Activated naive CD4-positive, alpha-beta T cell treated with anti-CD3 and anti-CD28 coated beads, Interleukin-2, amount 50 U/mL, for 16 hours (primary cell): ENCODE results near the gene LPAR3.
"Not testable (repeated sequence)": the region's sequence is repeated elsewhere in the genome, so short reads cannot be mapped to it uniquely, and the experiment has no call there.

Source experiments
- DNase-seq: peaks from one replicate; pipeline ENCODE4 v3.0.0-alpha.2; 2020

Gene LPAR3

DNA sequence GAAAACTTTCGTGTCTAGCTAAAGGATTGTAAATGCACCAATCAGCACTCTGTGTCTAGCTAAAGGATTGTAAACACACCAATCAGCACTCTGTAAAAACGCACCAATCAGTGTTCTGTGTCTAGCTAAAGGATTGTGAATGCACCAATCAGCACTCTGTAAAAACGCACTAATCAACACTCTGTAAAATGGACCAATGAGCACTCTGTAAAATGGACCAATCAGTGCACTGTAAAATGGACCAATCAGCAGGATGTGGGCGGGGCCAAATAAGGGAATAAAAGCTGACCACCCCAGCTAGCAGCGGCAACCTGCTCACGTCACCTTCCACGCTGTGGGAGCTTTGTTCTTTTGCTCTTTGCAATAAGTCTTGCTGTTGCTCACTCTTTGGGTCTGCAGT lies 9.7 kb upstream of the LPAR3 start:
- not testable (repeated sequence) for DNase-seq

DNA sequence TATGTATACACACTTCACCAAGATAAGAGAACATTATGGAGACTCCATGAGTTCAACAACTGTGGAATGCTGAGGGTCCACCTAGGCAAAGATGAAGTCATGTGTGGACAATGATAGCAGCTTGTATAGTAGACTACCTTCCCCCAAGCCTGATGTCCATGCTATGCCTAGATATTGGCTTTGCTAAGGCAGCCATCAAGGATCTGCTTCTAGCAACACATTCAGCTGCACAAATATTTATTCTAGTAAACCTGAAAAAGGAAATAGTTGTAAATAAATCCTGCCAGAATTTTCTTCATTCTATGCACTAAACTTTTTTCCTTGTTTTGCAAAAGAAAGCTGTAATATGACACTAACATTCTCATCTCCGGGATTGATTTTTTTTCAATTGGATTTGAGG lies 7.0 kb upstream of the LPAR3 start:
- DNase-seq = no peak

DNA sequence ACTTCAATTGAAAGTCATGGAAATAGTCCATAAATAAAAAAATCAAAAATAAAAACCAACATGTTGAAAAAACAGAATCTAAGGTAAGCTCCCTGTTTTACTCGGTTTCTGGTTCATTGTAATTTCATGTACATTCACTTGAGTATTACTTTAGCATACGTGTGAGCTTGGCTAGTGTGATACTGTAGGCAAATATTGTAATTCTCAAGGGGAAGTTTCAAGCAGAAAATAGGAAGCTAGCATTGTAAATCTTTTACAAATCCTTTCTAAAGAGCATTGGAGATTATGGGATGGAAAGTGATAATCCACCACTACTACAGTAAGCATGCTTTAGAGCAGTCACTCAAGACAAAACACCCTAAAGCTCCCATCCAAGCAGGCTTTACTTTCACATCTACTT lies 3.3 kb upstream of the LPAR3 start:
- DNase-seq = no peak

DNA sequence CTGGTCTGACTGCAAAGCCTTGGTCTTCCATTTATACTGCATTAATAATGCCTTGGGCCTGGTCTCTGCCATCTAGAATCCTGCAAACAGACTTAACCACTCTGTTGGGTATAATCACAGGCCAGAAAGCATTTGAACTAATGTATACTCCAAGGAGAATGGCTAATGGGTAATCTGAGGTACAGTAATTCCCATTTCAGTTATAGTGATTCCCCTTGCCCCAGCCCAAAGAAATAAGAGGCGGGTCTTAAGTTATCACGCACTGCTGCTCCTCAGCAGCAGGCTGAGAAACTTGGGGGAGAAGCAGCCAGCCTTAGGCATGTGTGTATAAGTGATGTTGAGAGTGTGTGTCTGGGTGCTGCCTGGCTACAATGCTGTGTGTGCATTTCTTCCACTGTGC lies 2.4 kb downstream of the LPAR3 start:
- no peak for DNase-seq

DNA sequence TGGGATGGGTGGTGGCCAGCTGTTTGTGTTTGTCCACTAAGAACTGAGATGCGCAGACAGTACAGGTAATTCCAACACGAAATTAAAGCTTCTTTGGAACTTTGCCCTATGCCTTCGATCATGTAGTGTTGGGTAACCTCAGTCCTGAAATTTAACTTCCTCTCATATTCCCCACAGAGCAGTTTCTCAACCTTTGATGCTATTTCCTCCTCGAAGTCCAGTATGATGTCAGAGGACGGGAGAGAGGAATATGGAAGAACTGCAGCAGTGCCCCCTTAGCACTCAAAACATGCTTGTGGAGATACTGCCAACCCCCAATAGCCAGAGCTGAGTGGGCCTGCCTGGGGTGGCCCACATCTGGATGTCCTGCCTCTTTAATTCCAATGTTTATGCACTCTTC lies 3.6 kb downstream of the LPAR3 start:
- no peak for DNase-seq

DNA sequence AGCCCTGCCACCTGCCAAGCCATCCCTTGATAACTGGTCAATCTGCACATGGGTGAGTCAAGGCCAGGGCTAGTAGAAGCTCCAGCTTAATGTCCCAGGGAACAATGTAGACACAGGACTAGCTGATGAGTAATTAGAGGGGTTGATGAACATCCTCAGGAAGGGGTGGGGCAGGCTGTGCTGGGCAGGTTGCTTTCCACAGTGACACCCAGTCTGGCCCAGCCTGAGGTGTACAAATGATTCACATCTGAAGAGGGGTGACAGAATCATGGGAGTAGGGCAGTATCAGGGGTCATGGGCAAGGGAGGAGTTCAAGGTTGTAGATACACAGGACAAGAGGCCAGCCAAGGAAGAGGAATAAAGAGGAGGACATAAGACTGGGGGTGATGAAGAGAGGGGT lies 4.3 kb downstream of the LPAR3 start:
- DNase-seq = no peak

DNA sequence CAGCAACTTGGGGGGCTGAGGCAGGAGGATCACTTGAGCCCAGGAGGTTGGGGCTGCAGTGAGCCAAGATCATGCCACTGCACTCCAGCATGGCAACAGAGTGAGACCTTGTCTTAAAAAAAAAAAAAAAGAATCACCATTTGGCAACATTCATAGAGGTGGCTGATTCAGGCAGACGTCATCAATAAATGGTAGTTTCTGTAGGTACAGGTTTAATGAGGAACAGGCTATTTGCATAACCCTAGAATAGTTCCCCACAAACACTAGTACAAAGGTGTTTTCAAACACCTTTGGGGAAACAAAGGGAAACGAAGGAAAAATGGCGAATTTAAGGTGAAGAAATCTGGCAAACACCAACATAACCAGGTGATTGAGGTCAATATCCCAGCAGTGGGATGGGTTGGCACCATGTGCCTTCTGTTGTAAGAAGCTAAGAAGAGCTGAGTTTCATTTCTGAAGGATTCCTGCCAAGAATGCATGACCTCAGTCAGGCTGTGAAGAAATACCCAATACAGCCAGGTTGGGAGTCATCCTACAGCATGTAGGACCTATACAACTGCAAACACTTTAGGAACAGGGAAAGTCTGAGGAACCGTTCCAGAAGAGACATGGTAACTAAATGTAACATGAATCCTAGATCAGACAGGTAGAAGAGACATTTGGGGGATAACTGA lies 5.6 kb downstream of the LPAR3 start:
- no peak for DNase-seq

DNA sequence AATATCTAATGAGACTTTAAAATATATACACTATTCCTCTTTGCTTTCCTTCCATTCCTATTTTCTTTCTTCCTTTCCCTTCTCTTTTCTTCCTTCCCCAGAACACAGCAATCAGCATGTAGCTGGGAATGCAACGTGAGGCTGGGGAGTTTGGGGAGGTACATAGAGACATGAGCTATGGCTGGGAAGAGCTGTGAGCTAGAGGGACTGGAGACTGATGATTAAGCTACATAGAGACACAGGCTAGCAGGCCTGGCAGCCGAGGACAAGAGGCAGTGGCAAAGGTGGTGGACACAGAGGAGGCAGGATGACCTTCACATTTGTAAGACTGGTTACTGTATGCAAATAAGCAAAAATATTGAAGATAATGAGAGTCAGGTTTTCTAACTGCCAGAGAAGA lies 7.5 kb downstream of the LPAR3 start:
- no peak for DNase-seq

DNA sequence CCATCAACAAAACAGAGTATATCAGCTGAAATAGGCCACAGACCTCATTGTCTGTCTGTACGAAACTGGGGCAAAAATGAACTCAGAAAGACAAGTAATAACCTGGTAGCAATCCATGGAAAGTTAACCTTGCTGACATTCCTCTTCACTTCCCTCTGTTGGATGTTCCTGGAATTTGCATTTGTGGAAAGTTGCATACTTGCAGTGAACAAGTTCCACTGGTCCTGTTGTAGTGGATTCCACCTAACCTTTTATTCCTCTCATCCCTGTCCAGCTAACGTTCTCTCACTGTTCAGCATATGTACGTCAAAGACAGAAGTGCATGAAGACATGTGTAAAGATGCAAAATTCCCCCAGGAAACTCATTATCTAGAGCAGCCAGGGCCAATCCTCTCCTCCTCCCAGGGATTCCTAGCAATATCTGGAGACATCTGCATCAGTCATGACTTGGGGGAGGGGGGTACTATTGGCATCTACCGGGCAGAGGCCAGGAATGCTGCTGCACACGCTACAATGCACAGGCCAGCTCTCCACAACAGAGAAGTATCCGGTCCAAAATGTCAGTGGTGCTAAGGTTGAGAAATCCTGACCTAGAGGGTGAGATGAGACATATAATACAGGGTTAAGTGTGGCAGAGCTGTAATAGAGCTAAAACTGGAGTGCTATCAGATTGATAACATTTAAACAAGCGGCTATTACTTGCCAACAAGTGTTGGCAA lies 8.2 kb downstream of the LPAR3 start:
- DNase-seq = no peak

DNA sequence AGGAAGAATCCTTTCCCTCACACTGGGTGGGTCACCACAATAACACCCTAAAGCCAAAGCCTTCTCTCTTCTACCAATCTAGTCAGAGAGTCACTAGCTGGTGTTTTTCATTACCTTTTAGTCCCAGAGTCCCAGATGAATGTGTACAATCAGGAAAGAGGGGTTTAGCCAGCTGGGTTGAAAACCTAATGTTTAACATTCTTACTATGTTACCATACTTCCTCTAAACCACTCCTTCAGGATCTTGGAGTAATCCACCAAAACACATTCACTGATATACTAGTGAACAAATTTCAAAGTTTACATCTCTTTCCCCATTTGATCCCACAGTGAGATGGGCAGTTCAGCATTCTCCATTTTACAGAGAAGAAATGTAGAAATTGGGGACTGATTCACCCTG lies 9.7 kb downstream of the LPAR3 start:
- DNase-seq = no peak

DNA sequence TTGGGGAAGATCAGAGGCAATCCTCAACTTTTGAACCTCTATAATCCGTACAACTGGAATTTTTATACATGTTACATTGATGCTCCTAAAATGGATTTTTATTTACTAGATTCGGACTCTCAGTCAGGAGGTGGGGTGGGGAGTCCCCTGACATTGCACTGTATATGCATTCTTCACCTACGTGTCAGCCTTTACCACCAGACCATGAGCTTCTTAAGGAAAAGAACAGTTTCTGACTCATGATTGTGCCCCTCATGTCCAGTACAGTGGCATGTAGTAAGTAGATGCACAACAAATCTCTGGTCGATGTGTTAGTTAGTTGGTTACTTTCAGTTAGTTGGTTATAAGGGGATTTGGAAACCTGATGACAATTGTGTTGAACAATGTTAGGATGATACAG lies 15.4 kb downstream of the LPAR3 start:
- DNase-seq = no peak

DNA sequence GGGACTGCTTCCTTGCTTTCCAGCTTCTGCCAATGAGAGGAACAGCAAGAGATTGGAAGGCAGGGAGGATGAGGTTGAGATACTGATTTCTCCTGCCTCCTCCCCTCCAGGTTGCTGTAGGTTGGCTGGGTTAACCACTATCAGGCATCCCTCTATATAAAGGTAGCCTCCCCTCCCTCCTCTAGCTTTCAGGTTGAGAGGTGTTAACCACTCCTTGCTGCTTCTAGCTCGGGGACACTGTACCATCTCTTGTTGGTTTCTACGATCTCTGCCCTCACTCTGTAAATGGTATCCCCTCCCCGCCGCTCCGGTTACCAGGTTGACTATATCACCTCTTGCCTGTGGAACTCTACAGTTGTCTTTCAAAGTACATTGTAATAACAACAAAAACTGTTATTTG lies 16.7 kb downstream of the LPAR3 start:
- DNase-seq = no peak

DNA sequence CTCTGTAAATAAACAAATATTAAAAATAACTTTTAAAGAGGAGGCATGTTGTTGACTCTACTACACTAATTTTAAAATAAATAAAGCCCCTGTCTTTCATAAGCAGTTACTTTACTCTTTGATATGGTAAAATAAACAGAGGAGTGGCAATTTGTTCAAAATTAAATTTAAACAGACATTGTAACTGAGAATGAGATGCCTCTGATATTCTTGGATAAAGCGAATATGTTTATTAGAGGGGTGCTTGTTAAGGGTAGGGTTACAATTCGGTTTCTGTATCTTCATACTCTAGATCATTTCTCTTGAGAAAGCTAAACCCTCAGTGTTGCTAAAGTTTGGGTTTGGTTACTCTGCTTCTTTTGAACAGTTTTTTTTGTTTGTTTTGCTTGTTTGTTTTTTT lies 19.6 kb downstream of the LPAR3 start:
- no peak for DNase-seq

DNA sequence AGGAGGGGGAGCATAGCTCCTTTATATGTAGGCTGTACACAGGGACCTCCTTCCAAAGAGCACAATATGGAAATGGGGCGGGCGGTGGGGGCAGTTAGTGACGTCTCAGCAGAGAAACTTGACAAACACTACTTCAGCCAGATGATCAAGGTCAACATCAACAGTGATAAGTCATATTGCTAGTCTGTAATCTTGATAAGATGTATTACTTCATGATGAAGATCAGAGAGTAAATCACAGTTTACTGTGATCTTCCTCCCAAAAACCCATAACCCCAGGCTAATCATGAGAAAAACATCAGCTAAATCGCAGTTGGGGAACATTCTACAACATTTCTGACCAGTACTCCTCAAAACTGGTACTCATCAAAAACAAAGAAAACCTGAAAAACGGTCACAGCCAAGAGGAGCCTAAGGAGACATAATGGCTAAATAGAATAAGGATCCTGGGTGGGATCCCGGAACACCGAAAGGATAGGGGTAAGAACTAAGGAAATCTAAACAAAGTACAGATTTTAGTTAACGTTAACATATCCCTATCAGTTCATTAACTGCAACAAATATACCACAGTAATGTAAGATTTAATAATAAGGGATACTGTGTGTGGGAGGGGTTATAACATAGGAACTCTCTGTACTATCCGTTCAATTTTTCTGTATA lies 20.2 kb downstream of the LPAR3 start:
- no peak for DNase-seq

DNA sequence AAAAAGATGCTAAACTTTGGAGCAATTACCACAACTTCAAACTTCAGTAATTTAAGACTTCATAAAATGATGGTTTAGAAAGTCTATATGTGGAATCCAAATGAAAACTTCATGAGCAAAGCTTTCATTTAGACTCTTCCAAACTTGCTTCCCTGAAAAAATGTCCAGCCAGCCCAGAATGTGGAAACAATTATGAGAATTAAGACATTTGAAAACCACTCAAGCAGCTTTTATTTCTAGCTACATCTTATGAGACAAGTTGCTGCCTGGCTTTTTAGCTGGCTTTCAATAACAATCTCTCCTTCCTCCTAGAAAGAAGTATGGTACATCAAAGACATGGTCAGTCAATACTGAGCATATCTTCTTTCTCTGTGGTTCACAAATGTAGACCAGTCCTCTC lies 21.8 kb downstream of the LPAR3 start:
- DNase-seq = no peak

DNA sequence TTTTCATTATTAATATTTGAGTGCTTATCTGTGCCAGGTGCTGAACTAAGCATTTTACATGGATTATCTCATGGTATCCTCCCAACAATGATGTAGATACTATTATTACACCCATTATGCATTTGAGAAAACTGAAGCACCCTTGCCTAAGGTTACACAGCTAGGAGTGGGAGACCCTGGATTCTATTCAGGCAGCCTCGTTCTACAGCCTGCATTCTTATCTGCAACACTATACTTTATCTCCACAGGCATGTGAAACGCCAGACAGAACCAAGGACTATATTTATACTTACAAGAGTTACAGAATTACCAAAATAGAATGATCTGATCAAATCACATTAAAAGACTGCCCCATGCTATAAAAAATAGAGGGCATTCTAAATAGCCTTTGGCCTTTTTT lies 22.4 kb downstream of the LPAR3 start:
- DNase-seq = no peak

DNA sequence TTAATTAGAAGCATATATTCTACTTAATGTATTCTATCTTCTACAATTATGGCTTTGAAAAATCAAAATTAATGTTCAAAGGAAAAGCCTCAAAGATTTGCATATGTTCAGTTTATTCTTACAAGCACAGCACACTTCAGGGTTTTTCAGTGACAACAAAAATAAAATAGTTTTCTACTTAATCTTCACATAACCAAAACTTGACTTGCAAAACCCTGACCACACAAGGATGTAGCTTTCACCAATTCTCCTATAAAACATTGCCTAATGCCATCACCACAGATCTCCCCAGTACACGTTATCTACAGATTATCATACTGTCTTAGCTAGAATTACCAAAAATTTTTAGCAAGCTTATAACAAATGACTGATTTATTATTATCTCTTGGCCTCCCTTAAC lies 23.3 kb downstream of the LPAR3 start:
- no peak for DNase-seq

DNA sequence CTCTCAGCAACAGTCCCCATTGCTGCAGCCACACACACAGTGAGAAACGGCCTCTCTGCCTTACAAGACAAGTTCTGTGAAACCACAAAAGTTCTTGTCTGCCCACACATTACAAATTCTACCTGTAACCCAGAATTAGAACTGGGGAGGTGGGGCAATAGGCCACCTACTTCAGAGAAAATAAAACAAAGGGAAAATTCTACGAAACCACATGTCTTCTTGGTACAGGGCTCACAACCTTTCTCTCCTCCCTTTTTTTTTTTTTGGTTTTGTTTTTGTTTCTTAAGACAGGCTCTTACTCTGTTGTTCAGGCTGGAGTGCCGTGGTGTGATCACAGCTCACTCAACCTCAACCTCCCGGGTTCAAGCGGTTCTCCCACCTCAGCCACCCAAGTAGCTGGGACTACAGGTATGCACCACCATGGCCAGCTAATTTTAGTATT lies 30.2 kb downstream of the LPAR3 start:
- peak; percentile 55 for DNase-seq

DNA sequence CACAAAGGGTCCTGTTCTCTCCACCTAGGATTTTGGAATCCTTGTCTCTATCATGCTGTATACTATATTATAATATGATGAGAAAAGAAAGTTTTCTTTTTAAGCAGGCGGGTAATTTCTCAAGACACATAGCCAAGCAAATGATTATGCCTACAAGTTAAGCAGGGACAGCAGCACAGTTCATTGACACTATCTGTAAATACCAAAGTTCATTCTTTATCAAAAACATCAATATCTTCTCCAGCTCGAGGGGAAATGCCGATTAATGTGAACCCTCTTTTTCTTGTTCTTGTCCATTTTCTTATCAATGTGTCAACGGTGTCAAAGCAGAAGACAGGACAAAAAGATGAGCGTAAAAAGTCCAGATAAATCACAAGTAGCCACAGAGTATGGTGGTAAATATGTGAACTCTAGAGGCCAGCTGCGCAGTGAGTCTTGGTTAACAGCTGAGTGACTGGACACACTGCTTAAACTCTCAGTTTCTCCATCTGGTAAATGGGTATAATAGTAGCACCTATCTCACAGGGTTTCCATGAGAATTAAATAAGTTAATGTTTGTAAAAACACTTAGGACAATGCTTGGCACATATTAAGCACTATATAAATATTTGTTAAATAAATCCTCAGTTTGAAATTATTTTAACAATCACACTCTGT lies 30.9 kb downstream of the LPAR3 start:
- DNase-seq = no peak

DNA sequence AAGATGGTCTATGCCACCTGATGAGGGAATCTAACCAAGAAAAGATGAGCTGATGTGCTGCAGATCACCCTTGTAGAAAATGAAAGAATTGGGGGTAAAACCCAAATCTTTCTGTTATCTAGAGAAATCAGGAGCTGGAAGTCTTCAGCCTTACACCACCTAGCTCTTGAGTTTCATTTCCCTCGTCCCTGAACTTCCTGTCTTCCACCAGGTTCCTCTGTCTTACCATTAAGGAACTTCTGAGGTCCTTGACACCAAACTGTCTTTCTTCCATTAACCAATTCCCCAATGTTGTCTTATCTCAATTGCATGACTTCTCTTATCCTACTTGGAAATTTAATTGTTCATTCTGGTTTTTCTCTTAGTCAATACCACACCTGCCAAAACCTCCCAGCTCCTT lies 31.5 kb downstream of the LPAR3 start:
- no peak for DNase-seq

DNA sequence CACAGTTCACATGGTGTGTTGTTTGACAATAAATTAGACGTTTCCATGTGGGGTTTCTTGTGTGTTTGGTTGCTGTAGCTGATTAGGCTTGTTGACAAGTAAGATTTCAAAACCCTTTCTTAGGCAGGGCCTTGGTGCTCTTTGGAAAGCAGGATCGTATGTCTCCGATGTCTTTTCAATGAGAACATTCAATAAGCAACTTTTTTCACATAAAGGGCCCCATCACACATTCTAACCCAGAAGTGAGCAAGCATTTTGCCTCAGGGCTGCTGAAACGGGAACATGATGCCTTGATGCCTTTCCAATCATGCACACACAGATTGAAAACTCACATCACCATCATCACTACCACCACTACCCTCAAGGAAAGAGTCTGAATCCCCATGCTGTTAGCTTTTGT lies 33.1 kb downstream of the LPAR3 start:
- no peak for DNase-seq

DNA sequence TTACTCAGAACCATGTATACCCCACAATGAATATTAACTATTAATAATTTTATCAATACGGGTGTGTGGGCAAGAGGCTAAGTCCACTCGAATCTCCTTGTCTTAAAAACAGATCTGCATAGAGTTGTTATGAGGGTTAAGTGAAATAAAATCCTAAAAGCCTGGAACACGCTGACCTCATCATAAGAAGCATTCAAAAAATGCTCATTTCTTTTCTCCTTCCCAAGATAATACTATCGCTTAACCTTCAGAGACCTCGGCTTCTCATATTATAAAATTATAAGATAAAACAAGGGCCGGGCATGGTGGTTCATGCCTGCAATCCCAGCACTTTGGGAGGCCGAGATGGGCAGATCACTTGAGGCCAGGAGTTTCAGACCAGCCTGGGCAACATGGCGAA lies 35.1 kb downstream of the LPAR3 start:
- no peak for DNase-seq

DNA sequence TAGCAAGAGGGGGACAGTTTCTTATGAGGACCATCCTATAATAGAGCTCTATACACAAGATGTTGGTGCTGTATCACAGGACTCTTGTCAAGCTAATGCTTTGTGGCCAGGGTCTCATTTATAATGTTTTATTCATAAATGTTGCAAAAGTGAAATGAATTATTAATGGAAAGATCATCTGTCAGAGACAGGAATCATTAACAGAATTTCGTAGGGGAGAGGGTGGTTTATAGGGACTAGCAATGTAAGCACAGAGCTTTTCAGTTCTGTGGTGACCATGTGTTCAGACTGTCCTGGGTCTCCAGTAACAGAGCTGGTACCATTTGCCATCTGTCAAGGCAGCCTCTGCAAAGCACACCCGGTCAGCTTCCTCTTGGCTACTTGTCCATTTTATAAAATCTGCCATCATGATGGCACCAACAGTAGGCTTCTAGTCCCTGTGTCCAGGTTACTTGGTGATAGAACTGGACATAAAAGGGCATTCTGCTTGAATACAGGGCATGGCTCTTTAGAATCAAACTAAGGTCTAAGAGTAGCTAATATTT lies 36.2 kb downstream of the LPAR3 start:
- DNase-seq = no peak
